OCI-LY3 (cell line): ENCODE data around the gene COL13A1.

Experiments used
- EZH2phosphoT487 ChIP-seq: fragments of 200-600 bp; shearing (Covaris generic); IDR thresholded peaks from 2 replicates; pipeline ENCODE4 v1.6.1; 2018; ENCODE audit warnings: antibody characterized with exemption, mixed run types, low read depth
- TF ChIP-seq, protein P1 (sequence below): fragments of 200-600, 300-600 bp; sonication (generic); IDR thresholded peaks from 2 replicates; pipeline ENCODE4 v1.5.1; 2014; ENCODE audit warnings: antibody characterized with exemption, low read length, low read depth

DNA sequence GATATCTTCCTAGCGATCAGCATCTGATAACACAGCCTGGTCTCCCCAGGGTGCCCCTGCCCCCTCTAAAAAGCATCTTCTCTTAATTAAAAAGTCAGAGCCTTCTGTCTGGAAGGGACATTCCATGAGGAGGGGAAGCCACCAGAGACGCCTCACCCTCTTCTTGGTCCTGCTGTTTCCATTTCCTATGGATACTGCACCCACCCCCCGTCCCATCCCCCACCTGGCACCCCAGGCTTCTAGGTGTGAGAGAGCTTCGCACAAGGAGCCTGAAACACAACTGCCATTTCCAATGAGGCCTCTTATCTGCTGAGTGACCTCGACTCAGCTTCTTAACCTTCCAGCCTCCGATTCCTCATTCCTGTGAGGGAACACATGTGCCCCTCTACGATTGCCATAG lies 51.4 kb downstream of the COL13A1 start:
- TF ChIP-seq, protein P1, sequence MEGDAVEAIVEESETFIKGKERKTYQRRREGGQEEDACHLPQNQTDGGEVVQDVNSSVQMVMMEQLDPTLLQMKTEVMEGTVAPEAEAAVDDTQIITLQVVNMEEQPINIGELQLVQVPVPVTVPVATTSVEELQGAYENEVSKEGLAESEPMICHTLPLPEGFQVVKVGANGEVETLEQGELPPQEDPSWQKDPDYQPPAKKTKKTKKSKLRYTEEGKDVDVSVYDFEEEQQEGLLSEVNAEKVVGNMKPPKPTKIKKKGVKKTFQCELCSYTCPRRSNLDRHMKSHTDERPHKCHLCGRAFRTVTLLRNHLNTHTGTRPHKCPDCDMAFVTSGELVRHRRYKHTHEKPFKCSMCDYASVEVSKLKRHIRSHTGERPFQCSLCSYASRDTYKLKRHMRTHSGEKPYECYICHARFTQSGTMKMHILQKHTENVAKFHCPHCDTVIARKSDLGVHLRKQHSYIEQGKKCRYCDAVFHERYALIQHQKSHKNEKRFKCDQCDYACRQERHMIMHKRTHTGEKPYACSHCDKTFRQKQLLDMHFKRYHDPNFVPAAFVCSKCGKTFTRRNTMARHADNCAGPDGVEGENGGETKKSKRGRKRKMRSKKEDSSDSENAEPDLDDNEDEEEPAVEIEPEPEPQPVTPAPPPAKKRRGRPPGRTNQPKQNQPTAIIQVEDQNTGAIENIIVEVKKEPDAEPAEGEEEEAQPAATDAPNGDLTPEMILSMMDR = no peak
- no peak for TF ChIP-seq EZH2phosphoT487
